Left cardiac atrium (tissue), 4 donors: Measurements from ENCODE around the gene SH3RF1. TPM values are rescaled to one million over a fixed set of nuclear protein-coding genes. Genes with fewer than 3 reads are reported as not detected.
A peak's percentile ranks its signal among the peaks of the same experiment; 100 is the strongest.

ENCODE experiments used
- ATAC-seq, 2 donors: fragments of 200-7000 bp; cut with Tn5 transposase; one replicate each; pipeline ENCODE4 v1.9.1; 2020; ENCODE audit warnings: mild to moderate bottlenecking in 2 of 2, moderate library complexity in 2 of 2
- DNase-seq: peaks from one replicate; pipeline ENCODE4 v3.0.0-alpha.2; 2020
- intact Hi-C, 2 donors: fragments of 100-400 bp; cut with DNase I; formaldehyde crosslinking; loops; one replicate each; pipeline versions ENCODE4 v1.14.1 to v1.15.1; 2022 to 2023
- total RNA-seq, 2 donors: library from RNA; stranded (reverse); fragmentation: NEBNext Ultra II Directional; extraction: Animal tissue kit (Norgen Biotek cat#: 25700); gene quantifications; one replicate each; pipeline ENCODE4 v1.2.1, GENCODE V29; 2021
- donor health status: DM: no; HTN: yes; CAD: no.
- donor health status: DM: no; HTN: yes; CAD: no; lungs with severe emphysema.
- donor health status: DM: yes; HTN: yes; CAD: no.
- donor health status: Dilated cardiomyopathy.

SH3RF1 gene
- total RNA-seq, 2 donors from 2014 or later = 8.7 to 12.8 TPM

GRCh38 chr4:169256101-169256612 lies 14.6 kb downstream of the SH3RF1 start:
- ATAC-seq = no peak
- intact Hi-C loops = no loop called here
- no peak for DNase-seq

DNA sequence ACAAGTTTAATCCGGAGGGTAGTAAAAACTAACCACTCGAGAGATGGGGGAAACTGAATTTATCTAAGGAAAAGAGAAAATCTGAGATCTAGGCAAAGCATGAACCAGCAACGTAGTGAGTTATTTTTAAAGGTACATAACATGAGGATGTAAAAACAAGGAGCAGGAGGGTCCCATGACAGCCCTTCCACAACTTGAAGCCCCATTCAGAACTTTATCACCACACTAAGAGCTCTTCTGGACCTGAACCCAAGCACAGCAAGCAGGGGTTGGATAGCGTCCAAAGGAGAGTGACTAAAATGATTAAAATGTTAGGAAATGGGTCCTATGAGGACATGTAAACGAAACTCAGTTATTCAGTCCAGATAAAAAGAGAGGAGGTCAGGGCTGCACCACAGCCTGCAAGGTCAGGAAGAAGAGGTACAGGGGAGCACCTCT lies 16.2 kb downstream of the SH3RF1 start:
- ATAC-seq (peak; percentile 63 to 71), DNase-seq (no peak)
- intact Hi-C loops = no loop called here

DNA sequence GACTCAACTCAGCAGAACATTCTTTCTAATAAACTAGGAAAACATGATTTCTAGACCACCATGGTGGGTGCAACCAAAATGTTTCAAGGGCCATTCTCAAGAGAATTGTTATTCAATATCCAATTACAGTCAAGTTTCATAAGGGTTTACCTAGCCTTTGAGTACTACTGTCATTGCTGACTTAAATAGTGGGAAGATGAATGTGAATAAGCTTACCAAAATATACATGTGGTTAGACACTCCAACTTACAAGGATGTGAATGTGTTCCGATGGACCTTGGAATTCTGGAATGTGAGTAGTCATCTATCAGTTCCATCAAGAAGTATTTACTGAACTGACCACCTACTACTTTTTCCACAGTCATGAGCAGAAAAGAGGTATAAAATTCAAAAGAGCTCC lies 16.9 kb downstream of the SH3RF1 start:
- intact Hi-C loops = no loop called here
- ATAC-seq (no peak), DNase-seq (no peak)

DNA sequence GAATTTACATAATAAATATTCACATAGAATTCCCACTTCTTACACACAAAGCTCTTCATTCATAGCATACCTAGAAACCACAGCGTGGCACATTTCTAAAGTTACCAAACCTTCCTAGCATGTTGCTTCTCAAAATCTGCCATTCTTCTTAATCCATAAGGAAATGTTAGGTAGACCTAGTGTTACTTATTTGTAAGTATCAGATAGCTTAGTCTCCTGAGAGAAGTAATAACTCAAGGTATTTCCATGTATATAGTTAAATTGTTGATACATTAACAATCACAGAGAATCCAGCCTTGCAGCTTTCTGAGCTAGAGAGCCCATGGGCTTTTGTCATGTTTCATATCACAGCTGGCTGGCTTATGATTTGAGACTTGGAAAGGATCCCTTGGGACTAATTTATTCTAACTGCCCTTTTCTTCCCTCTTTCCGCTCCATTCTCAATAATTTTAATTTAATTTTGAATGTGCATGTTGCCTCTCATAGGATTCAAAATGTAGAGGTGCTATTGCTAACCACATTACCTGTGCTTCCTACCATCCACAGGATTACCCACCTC lies 17.6 kb downstream of the SH3RF1 start:
- intact Hi-C loops = no loop called here
- DNase-seq (no peak), ATAC-seq (no peak)

DNA sequence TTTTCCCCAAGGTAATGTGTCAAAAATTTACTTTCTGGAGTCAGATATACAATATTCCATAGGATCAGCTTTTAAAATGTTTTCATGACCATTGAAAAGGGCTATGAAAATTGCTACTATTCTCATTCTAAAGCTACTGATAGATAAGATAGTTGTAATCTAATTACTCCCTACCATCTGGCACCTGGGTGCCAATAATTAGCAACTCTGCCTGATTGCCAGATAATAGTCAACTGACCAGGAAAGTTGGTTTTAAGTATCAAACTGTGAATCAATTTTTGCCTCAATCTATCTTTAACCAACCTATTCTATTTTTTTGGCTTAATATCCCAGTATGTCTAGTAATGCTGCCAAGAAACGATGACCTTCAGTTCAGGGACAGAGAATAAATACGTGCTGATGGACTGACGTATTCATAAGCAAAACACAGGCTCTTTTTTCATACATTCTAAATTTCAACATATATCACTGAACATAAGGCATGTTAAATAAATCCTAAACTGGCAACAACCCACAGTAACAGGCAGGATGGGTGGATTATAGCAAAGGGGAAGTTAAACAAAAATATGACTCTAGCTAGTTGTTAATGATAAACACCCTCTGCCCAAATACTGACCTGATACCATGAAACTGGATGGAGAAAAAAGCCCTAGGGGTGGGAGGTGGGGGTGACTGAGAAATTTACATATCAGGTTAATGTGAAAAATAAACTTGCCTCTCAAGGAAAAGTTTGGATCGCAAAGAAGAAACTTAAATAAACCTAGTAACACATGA lies 18.2 kb downstream of the SH3RF1 start:
- DNase-seq (no peak), ATAC-seq (no peak)
- intact Hi-C loops = no loop called here

GRCh38 chr4:169251291-169252235 lies 19.2 kb downstream of the SH3RF1 start:
- ATAC-seq (no peak), DNase-seq (no peak)
- intact Hi-C loops = no loop called here

DNA sequence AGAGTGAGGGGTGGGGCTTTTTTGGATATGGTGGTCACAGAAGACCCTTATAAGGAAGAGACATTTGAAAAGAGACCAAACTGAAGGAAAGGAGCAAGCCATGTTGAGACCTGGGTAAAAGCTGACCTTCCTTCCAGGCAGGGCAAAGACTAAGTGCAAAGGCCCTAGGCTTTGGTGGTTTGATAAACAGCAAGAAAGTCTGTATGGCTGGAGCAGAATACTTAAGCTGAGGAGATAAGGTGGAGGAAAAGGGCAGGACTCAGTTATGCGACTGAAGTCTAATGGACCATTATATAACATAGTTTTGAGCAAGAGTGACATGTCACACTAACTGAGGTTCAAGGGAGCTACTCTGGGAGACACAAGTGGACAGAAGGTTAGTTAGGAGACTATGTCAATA lies 20.0 kb downstream of the SH3RF1 start:
- ATAC-seq = no peak
- no peak for DNase-seq
- intact Hi-C loops = no loop called here

DNA sequence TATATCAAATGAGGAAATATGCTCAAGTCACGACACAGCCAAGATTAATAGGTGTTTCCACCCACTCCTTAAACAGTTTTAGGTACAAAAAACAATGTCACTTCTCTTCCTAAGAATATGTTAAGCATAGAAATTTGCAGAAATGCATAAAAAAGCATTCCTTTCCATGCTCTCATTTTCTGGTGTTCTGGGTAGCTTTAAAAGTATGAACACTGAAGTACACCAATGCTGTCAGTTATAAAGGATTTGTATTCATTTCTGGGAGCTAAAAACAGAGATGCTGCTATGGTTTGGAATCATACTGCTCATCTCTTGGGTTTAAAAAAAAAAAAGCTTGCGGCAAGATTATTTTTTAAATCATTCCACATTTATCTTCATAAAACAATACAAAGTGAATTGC lies 20.8 kb downstream of the SH3RF1 start:
- no peak for DNase-seq
- ATAC-seq = no peak
- intact Hi-C loops = no loop called here

DNA sequence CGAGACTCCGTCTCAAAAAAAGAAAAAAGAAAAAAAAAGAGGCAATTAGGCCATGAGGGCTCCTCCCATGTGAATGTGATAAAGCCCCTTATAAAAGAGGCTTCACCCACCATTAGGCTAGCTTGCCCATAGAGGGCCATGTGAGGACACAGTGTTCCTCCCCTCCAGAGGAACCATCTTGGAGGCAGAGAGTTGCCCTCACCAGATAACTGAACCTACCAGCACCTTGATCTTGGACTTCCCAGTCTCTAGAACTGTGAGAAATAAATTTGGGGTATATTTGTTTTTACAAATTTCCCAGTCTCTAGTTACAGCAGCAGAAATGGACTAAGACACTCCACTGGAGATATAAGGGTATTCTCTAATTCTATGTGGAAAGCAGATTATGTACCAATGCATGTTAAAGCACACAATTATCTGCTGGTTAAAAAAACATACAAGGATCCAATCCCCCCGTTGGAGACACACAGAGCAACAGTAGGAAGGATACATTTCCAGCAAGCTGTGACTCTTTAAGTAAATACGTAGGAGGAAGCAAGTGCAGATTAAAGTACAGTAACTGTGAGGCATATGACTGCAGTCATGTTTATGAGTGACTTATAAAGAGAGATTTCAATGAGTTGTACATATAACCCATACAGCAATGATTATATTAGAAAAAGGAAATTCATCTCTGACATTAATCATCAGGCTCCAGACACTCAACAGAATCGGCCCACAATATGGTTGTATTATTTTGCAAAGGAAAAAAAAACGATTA lies 21.4 kb downstream of the SH3RF1 start:
- no peak for ATAC-seq
- intact Hi-C loops = no loop called here
- no peak for DNase-seq

DNA sequence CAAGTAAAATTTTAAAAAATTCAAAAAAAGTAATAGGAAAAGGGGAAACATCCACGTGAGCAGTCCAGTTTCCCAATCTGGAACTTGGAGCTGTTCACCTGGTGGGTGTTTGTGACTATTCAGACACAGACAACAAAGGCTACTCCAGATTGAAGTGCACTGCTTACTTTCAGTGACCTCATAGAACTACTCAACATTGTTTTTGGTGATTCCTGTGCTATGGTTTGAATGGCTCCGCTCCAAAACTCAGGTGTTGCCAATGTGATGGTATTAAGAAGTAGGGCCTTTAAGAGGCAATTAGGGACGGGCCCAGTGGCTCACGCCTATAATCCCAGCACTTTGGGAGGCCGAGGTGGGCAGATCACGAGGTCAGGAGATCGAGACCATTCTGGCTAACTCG lies 22.1 kb downstream of the SH3RF1 start:
- intact Hi-C loops = no loop called here
- ATAC-seq (no peak), DNase-seq (no peak)

- ATAC-seq = no peak
Observed at GRCh38 chr4:169246957-169247396, 23.8 kb downstream of the SH3RF1 start.

DNA sequence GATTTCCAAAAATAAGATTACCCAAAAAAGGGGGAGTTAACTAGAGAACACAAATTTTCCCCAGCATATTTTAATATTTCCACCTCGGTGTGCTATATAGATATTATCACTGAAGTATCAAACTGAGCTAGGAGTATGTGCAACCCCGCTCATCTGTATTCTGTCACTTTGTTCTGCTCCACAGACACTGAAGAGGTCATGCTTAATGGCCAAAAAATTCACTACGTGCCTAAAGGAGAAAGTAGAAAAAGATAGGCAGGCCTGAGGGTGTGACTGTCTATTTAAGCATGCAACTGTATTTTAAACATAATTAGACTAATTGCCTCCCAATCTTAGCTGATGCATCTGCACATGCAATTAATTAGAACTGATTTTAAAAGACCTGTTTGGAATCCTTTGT lies 24.5 kb downstream of the SH3RF1 start:
- ATAC-seq (no peak), DNase-seq (no peak)
- intact Hi-C loops = no loop called here

More at GRCh38 chr4:169246957-169247396, 23.8 kb downstream of the SH3RF1 start:
- intact Hi-C loops = no loop called here
- DNase-seq = no peak

DNA sequence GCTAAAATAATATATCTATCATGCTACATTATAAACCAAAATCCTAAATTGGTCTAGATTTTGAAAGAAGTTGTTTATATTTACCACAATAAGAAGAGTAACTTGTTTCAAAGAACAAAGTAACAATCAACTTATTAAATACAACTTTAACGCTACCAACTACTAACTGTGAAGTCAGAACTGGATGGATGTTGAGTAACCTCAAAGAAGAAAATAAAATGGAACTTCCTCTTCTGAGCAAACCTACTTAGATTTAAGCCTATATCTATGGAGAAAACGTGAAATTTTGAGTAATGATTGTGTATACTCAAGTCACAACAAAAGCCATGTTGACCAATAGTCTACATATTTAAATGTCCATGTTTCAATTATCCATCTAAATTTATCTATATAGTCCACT lies 25.7 kb downstream of the SH3RF1 start:
- DNase-seq (no peak), ATAC-seq (no peak)
- intact Hi-C loops = no loop called here

GRCh38 chr4:169243825-169244609 lies 26.7 kb downstream of the SH3RF1 start:
- ATAC-seq (peak; percentile 55 to 78), DNase-seq (no peak)
- intact Hi-C loops = no loop called here

DNA sequence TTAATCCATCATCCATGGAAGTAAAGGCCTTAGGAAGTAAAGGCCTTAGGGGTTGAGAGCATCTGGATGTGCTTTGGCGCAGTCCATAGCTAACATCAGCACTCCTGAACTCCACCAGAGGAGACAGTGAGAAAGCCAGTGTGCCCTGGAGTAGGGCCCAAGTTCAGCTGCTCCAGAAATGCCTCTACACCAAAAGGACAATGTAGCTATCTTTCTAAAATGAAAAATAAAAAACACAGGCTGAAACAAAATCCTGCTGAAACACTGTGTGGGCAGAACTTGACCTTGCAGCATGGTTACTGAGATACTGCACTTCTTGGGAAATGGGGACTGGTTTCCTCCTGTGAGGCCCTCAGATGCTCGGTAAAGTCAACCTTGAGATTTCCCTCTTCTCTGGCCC lies 29.3 kb downstream of the SH3RF1 start:
- intact Hi-C loops = no loop called here
- ATAC-seq (peak in 1 of 2 donors; percentile 23), DNase-seq (no peak)

DNA sequence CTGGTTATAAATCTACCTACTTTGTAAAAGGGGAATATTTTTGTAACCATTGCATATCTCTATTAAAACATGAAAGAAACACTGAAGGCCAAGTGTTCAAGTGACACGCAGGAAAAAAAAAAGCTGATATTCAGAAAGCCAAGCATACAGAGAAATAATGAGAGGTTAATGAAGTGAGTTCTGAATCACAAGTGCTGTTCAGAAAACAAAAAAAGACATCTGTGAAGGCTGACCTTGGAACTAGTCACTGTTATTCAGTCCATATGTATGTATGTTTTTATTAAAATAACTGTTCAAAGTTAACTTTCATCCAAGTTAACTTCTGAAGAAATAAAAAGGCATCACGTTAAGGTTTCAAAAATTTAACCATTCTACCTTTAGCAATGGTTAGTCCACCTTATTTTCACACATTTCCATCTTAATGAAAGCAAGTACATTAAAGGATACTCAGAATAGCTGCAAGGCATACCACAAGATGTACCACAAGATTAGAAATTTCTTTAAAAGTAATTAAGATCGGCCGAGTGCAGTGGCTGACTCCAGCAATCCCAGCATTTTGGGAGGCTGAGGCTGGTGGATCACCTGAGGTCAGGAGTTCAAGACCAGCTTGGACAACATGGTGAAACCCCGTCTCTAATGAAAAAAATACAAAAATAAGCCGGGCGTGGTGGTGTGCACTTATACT lies 31.4 kb downstream of the SH3RF1 start:
- DNase-seq (no peak), ATAC-seq (no peak)
- intact Hi-C loops = no loop called here

DNA sequence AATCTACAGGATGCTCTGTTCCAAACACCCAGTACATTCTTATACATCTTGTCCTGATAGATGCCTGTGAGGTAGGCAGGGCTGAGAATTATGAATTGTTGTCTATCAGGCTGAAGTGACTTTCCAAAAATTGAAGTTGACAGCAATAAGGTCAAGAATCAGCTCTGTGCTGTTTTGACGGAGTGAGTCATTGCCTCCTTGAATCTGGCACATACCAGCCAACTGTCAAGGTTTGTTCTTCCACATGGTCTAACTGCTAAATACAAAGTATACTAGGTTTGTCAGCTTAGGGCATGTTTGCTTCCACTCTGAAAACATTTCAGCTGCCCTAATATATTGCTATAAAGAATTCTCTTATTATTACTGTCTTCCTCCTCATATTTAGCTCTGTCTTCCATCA lies 32.3 kb downstream of the SH3RF1 start:
- intact Hi-C loops = no loop called here
- DNase-seq (no peak), ATAC-seq (peak; percentile 62 to 90)
